Breast epithelium (tissue), 3 donors: ENCODE results near the gene ADPRHL1.

ENCODE experiments used
- CTCF ChIP-seq, 3 donors: fragments of 450-650 bp; IDR thresholded peaks; one replicate each; pipeline ENCODE4 v1.5.1; 2016 to 2017; ENCODE audit warnings: antibody characterized with exemption in 3 of 3, mild to moderate bottlenecking in 3 of 3, moderate library complexity in 3 of 3
- POLR2A ChIP-seq: fragments of 450-650 bp; IDR thresholded peaks from one replicate; pipeline ENCODE4 v1.6.1; 2016; ENCODE audit warnings: antibody characterized with exemption, mild to moderate bottlenecking, moderate library complexity
- POLR2AphosphoS5 ChIP-seq, 3 donors: sonication (generic); formaldehyde crosslinking; IDR thresholded peaks; one replicate each; pipeline ENCODE4 v1.6.1; 2017; ENCODE audit warnings: antibody characterized with exemption in 3 of 3

GRCh38 chr13:113443991-113444390 is 9.3 kb downstream of the ADPRHL1 start:
- TF ChIP-seq CTCF (IDR thresholded peaks at IDR 0.05) (no peak), POLR2A (no peak), POLR2AphosphoS5 (IDR thresholded peaks at IDR 0.05) (no peak)
